NCI-H1436 treated with DMSO at 0.1 percent for 48 hours (cell line): Measurements from ENCODE around the gene COBL.

Experiments
- DNase-seq: peaks from one replicate; lab custom pipeline; 2025; lab: John Stamatoyannopoulos, UW

The COBL gene

GRCh38 chr7:51118628-51119027, 198.0 kb downstream of the COBL start:
- DNase-seq: no peak

- no peak for DNase-seq
Measured at GRCh38 chr7:51114501-51114900, 202.1 kb downstream of the COBL start.

GRCh38 chr7:51113962-51114361, 202.6 kb downstream of the COBL start:
- DNase-seq: no peak

GRCh38 chr7:51113560-51113959, 203.0 kb downstream of the COBL start:
- DNase-seq: no peak

- no peak for DNase-seq
Measured at GRCh38 chr7:51111241-51111940, 205.2 kb downstream of the COBL start.

GRCh38 chr7:51108134-51108533, 208.5 kb downstream of the COBL start:
- no peak for DNase-seq

GRCh38 chr7:51104278-51104677, 212.3 kb downstream of the COBL start:
- DNase-seq: no peak

GRCh38 chr7:51103718-51104117, 212.9 kb downstream of the COBL start:
- DNase-seq: no peak

- DNase-seq: no peak
Measured at GRCh38 chr7:51102828-51103227, 213.8 kb downstream of the COBL start.

- no peak for DNase-seq
Measured at GRCh38 chr7:51101111-51101757, 215.4 kb downstream of the COBL start.

GRCh38 chr7:51090411-51090810, 226.2 kb downstream of the COBL start:
- no peak for DNase-seq

GRCh38 chr7:51085034-51085692, 231.4 kb downstream of the COBL start:
- no peak for DNase-seq

GRCh38 chr7:51084121-51084520, 232.5 kb downstream of the COBL start:
- DNase-seq: no peak

- no peak for DNase-seq
Measured at GRCh38 chr7:51082940-51083533, 233.6 kb downstream of the COBL start.

- no peak for DNase-seq
Measured at GRCh38 chr7:51082096-51082840, 234.3 kb downstream of the COBL start.

- DNase-seq: no peak
Measured at GRCh38 chr7:51081270-51081890, 235.2 kb downstream of the COBL start.

GRCh38 chr7:51080622-51081269, 235.9 kb downstream of the COBL start:
- DNase-seq: no peak

GRCh38 chr7:51080216-51080615, 236.4 kb downstream of the COBL start:
- no peak for DNase-seq

- no peak for DNase-seq
Measured at GRCh38 chr7:51079494-51079893, 237.1 kb downstream of the COBL start.

GRCh38 chr7:51078653-51079052, 238.0 kb downstream of the COBL start:
- no peak for DNase-seq

GRCh38 chr7:51077987-51078370, 238.6 kb downstream of the COBL start:
- no peak for DNase-seq
